SK-N-SH (cell line): ENCODE data around the gene SORL1. TPM values are rescaled to one million over a fixed set of nuclear protein-coding genes. Genes with fewer than 3 reads are reported as not detected.

Experiments used
- CTCF ChIA-PET: fragments of 300-600, 350-600 bp; formaldehyde crosslinking; extraction: SDS; loops from one replicate; lab custom pipeline; 2021; lab: Yijun Ruan, JAX
- POLR2A ChIA-PET: fragments of 350-600 bp; sonication (Branson Sonifier 250); formaldehyde crosslinking; extraction: SDS; loops from one replicate; lab custom pipeline; 2020; ENCODE audit warnings: antibody characterized with exemption, inconsistent platforms; lab: Yijun Ruan, JAX
- DNase-seq: peaks from one replicate; pipeline ENCODE4 v3.0.0; 2012
- H2AFZ ChIP-seq: fragments of 200-600 bp; sonication (generic); 2 replicates; pipeline ENCODE4 v1.8.1; 2016; ENCODE audit warnings: antibody characterized with exemption, mild to moderate bottlenecking, low read depth
- H3F3A ChIP-seq: fragments of 200-600 bp; sonication (generic); replicated peaks from 2 replicates; pipeline ENCODE3; 2016; ENCODE audit warnings: antibody characterized with exemption, mild to moderate bottlenecking; ENCODE audit not compliant: insufficient read depth
- H3K27ac ChIP-seq, 2 experiments: fragments of 200-500 bp in 1 of 2; fragments of 200-600 bp in 1 of 2; sonication (Bioruptor generic) in 1 of 2; sonication (generic), shearing (Covaris generic) in 1 of 2; 2 replicates each; pipeline versions ENCODE4 v1.5.1 to v1.6.1; 2014 to 2016; ENCODE audit warnings: low read depth in 2 of 2, inconsistent platforms in 1 of 2, low read length in 1 of 2, mild to moderate bottlenecking in 1 of 2, mixed read lengths in 1 of 2
- H3K27me3 ChIP-seq: fragments of 200-600 bp; sonication (generic), shearing (Covaris generic); 2 replicates; pipeline ENCODE4 v1.6.1; 2016; ENCODE audit warnings: mixed run types; ENCODE audit not compliant: insufficient read depth
- H3K36me3 ChIP-seq, 2 experiments: fragments of 200-500 bp in 1 of 2; fragments of 200-600 bp in 1 of 2; sonication (Bioruptor generic) in 1 of 2; sonication (generic) in 1 of 2; replicated peaks in 1 of 2; 2 replicates each; pipeline versions ENCODE3 to v1.5.1; 2014 to 2016; ENCODE audit warnings: low read length in 1 of 2, mild to moderate bottlenecking in 1 of 2; ENCODE audit not compliant: insufficient read depth in 2 of 2, control insufficient read depth in 1 of 2
- H3K4me1 ChIP-seq, 2 experiments: fragments of 200-500 bp in 1 of 2; fragments of 200-600 bp in 1 of 2; sonication (Bioruptor generic) in 1 of 2; sonication (generic), shearing (Covaris generic) in 1 of 2; 2 replicates each; pipeline versions ENCODE4 v1.5.1 to v1.6.1; 2014 to 2016; ENCODE audit warnings: low read depth in 1 of 2, low read length in 1 of 2, mixed run types in 1 of 2; ENCODE audit not compliant: insufficient read depth in 2 of 2, control insufficient read depth in 1 of 2
- H3K4me2 ChIP-seq: fragments of 200-600 bp; sonication (generic), shearing (Covaris generic); 2 replicates; pipeline ENCODE4 v1.6.1; 2017; ENCODE audit warnings: mixed run types
- H3K4me3 ChIP-seq, 2 experiments: fragments of 200-500 bp in 1 of 2; fragments of 200-600 bp in 1 of 2; sonication (Bioruptor generic) in 1 of 2; sonication (generic), shearing (Covaris generic) in 1 of 2; 2 replicates each; pipeline versions ENCODE4 v1.5.1 to v1.8.1; 2014 to 2016; ENCODE audit warnings: low read depth in 2 of 2, inconsistent platforms in 1 of 2, low read length in 1 of 2, mild to moderate bottlenecking in 1 of 2, mixed read lengths in 1 of 2, moderate library complexity in 1 of 2
- H3K79me2 ChIP-seq: fragments of 200-600 bp; sonication (generic); 2 replicates; pipeline ENCODE4 v1.8.1; 2017; ENCODE audit warnings: mild to moderate bottlenecking; ENCODE audit not compliant: insufficient read depth
- H3K9ac ChIP-seq: fragments of 200-600 bp; sonication (generic); 2 replicates; pipeline ENCODE4 v1.6.1; 2017; ENCODE audit warnings: mixed run types
- H3K9me2 ChIP-seq: fragments of 200-600 bp; sonication (generic); 2 replicates; pipeline ENCODE4 v1.6.1; 2017; ENCODE audit warnings: mixed run types
- H3K9me3 ChIP-seq: fragments of 200-600 bp; sonication (generic); 2 replicates; pipeline ENCODE4 v1.6.1; 2017; ENCODE audit warnings: mixed run types, mild to moderate bottlenecking, moderate library complexity
- H4K20me1 ChIP-seq: fragments of 200-600 bp; sonication (generic); 2 replicates; pipeline ENCODE4 v1.6.1; 2017; ENCODE audit warnings: mild to moderate bottlenecking, mixed run types; ENCODE audit not compliant: insufficient read depth
- CHD2 ChIP-seq: fragments of 150-350 bp; IDR thresholded peaks from 2 replicates; pipeline ENCODE4 v1.6.1; 2018; ENCODE audit warnings: low read length; ENCODE audit not compliant: partially characterized antibody
- EZH2phosphoT487 ChIP-seq: fragments of 200-600 bp; sonication (generic); IDR thresholded peaks from 2 replicates; pipeline ENCODE4 v1.6.1; 2017; ENCODE audit warnings: low read depth, mixed run types, mild to moderate bottlenecking, antibody characterized with exemption, moderate library complexity, borderline replicate concordance
- FOSL2 ChIP-seq: IDR thresholded peaks from 2 replicates; pipeline ENCODE4 v1.4.0; 2012; ENCODE audit warnings: low read depth, mild to moderate bottlenecking, moderate library complexity, borderline replicate concordance
- FOXJ3 ChIP-seq: sonication (generic); formaldehyde crosslinking; IDR thresholded peaks from 2 replicates; pipeline ENCODE4 v1.5.1; 2020; ENCODE audit warnings: mild to moderate bottlenecking, missing genetic modification reagents
- JUND ChIP-seq: IDR thresholded peaks from 2 replicates; pipeline ENCODE4 v1.4.0; 2012
- MXI1 ChIP-seq: IDR thresholded peaks from 2 replicates; pipeline ENCODE4 v1.6.1; 2012; ENCODE audit warnings: mild to moderate bottlenecking, low read depth, low read length, improper control_type of control experiment
- NFIC ChIP-seq: IDR thresholded peaks from 2 replicates; pipeline ENCODE4 v1.4.0; 2012; ENCODE audit warnings: borderline replicate concordance
- NRF1 ChIP-seq: IDR thresholded peaks from 2 replicates; pipeline ENCODE4 v1.6.1; 2012; ENCODE audit warnings: low read depth, mild to moderate bottlenecking, low read length
- POLR2AphosphoS5 ChIP-seq: IDR thresholded peaks from 2 replicates; pipeline ENCODE4 v1.6.1; 2012; ENCODE audit warnings: low read depth, low read length
- RCOR1 ChIP-seq: fragments of 150-350 bp; IDR thresholded peaks from 2 replicates; pipeline ENCODE4 v1.6.1; 2017; ENCODE audit warnings: antibody characterized with exemption, low read length
- SIN3A ChIP-seq: IDR thresholded peaks from 2 replicates; pipeline ENCODE4 v1.6.1; 2012; ENCODE audit warnings: low read depth, mild to moderate bottlenecking, low read length, moderate library complexity, borderline replicate concordance
- TAF1 ChIP-seq: IDR thresholded peaks from 2 replicates; pipeline ENCODE4 v1.6.1; 2012; ENCODE audit warnings: low read depth, mild to moderate bottlenecking, low read length, moderate library complexity, borderline replicate concordance
- TCF12 ChIP-seq: IDR thresholded peaks from 2 replicates; pipeline ENCODE4 v1.4.0; 2012
- TEAD4 ChIP-seq: IDR thresholded peaks from 2 replicates; pipeline ENCODE4 v1.4.0; 2012; ENCODE audit warnings: mild to moderate bottlenecking, borderline replicate concordance; ENCODE audit not compliant: insufficient read depth
- YY1 ChIP-seq: IDR thresholded peaks from 2 replicates; pipeline ENCODE4 v1.4.0; 2012; ENCODE audit warnings: low read depth, mild to moderate bottlenecking
- WGBS: methylation state at CpG from one replicate; pipeline ENCODE4 v1.1.6; 2017; ENCODE audit warnings: low lambda C conversion rate; 5-methylcytosine and 5-hydroxymethylcytosine counted together
- polyA plus RNA-seq, 3 experiments: library from polyadenylated mRNA; depleted of rRNA; stranded (reverse); fragments of >200 nt; gene quantifications; 2 replicates each; pipeline ENCODE4 v1.2.3, GENCODE V29; 2012
- TF ChIP-seq, protein P1 (sequence below): IDR thresholded peaks from 2 replicates; pipeline ENCODE4; 2012
- TF ChIP-seq, protein P2 (sequence below): IDR thresholded peaks from 2 replicates; pipeline ENCODE4 v1.4.0; 2012; ENCODE audit warnings: low read depth
- TF ChIP-seq, protein P3 (sequence below): fragments of 200-600 bp; sonication (generic); IDR thresholded peaks from 2 replicates; pipeline ENCODE4 v1.6.1; 2017; ENCODE audit warnings: antibody characterized with exemption, mild to moderate bottlenecking, moderate library complexity

SORL1 gene
- polyA plus RNA-seq, 1 of the 3 experiments (the other 2 are of a cell fraction): 7.1 TPM

DNA sequence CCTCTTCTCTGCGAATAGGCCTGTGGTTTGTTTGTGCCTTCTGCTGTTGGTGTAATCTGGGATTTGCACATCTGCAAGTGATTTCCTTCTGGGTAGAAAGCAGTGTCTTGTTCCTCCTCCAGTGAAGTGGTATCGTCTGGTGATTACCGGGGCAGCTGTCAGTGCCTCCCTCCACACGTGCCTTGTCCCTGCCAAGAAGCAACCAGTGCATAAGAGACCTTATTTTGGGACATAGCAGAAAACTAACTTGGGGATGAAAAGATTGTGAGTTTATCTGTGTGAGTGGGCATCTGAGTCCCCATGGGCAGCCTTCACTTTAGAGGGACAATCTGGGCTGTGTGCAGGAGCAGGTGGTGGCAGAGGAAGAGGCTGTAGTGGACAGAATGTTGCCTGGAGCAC lies 72.1 kb downstream of the SORL1 start:
- Histone ChIP-seq H3K4me3 (no peak overlapping the region), H3F3A (no peaks in the 10 kb centered on the region), H4K20me1 (no peaks in the 10 kb centered on the region), H3K9me2 (no peaks in the 10 kb centered on the region), H3K4me2 (no peak overlapping the region), H3K27me3 (no peaks in the 10 kb centered on the region), H3K27ac (peak overlapping the region in 1 of 2 experiments; percentile 45; a peak in 2 of 4 replicates), H3K36me3 (no peaks in the 10 kb centered on the region), H3K9ac (no peak overlapping the region), H2AFZ (no peak overlapping the region), H3K4me1 (peaks cover 0 to 10% of the 10 kb centered on the region in 2 experiments; a peak in 2 of 4 replicates), H3K79me2 (no peaks in the 10 kb centered on the region), H3K9me3 (no peaks in the 10 kb centered on the region)
- POLR2A ChIA-PET: no interaction called here
- CTCF ChIA-PET: interaction anchor here (1.4 to 1.5 kb wide), 2 partner anchors 47 to 77 kb away, joined by 3 read pairs; no protein-coding TSS in a partner anchor
- WGBS: 74% methylated on average over 4 of the region's 4 CpGs
- TF ChIP-seq, protein P1, sequence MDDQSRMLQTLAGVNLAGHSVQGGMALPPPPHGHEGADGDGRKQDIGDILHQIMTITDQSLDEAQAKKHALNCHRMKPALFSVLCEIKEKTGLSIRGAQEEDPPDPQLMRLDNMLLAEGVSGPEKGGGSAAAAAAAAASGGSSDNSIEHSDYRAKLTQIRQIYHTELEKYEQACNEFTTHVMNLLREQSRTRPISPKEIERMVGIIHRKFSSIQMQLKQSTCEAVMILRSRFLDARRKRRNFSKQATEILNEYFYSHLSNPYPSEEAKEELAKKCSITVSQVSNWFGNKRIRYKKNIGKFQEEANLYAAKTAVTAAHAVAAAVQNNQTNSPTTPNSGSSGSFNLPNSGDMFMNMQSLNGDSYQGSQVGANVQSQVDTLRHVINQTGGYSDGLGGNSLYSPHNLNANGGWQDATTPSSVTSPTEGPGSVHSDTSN: no peak
- TF ChIP-seq FOXJ3 (0 out of 2 replicates have a peak, but pooled peaks have one; percentile 43), JUND (no peak), NFIC (no peak), TEAD4 (no peak), SIN3A (no peak), MXI1 (peak; percentile 95), NRF1 (no peak), TCF12 (0 out of 2 replicates have a peak, but pooled peaks have one; percentile 17), FOSL2 (no peak), RCOR1 (no peak)
- peak; percentile 57 for DNase-seq

DNA sequence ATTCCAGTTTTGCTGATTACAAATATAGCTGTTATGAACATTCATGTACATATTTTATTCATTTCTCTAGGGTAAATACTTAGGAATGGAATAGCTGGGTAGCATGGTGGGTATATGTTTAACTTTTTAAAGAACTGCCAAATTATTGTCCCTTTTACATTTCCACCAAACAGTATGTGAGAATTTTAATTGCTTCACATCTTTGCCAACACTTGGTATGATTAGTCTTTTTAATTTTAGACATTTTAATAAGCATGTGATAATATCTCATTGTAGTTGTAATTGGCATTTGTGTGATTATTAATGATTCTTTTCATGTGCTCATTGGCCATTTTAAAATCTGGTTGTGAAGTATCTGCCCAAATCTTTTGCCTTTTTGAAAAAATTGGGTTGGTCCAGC lies 73.3 kb downstream of the SORL1 start:
- H3K9me2 ChIP-seq: no peaks in the 10 kb centered on the region
- CTCF ChIA-PET: interaction anchor here (0.7 kb wide), 1 partner anchor 9 kb away, joined by 3 read pairs; no protein-coding TSS in a partner anchor

More for the DNA sequence above, 73.3 kb downstream of the SORL1 start:
- Histone ChIP-seq H2AFZ (no peak overlapping the region), H4K20me1 (no peaks in the 10 kb centered on the region), H3K4me1 (peaks cover 0 to 10% of the 10 kb centered on the region in 2 experiments; a peak in 2 of 4 replicates), H3K4me3 (no peak overlapping the region), H3K9me3 (0 out of 2 replicates have a peak, but pooled peaks cover 8% of the 10 kb centered on the region), H3K36me3 (no peaks in the 10 kb centered on the region), H3K79me2 (no peaks in the 10 kb centered on the region), H3K27ac (no peak overlapping the region), H3K9ac (no peak overlapping the region)
- POLR2A ChIA-PET: no interaction called here
- DNase-seq: no peak
- TF ChIP-seq EZH2phosphoT487 (no peak), YY1 (no peak), POLR2AphosphoS5 (no peak), CHD2 (no peak), FOSL2 (no peak), TAF1 (no peak), NRF1 (no peak)
- TF ChIP-seq, protein P1: no peak
- TF ChIP-seq, protein P2, sequence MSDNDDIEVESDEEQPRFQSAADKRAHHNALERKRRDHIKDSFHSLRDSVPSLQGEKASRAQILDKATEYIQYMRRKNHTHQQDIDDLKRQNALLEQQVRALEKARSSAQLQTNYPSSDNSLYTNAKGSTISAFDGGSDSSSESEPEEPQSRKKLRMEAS: no peak
- TF ChIP-seq, protein P3, sequence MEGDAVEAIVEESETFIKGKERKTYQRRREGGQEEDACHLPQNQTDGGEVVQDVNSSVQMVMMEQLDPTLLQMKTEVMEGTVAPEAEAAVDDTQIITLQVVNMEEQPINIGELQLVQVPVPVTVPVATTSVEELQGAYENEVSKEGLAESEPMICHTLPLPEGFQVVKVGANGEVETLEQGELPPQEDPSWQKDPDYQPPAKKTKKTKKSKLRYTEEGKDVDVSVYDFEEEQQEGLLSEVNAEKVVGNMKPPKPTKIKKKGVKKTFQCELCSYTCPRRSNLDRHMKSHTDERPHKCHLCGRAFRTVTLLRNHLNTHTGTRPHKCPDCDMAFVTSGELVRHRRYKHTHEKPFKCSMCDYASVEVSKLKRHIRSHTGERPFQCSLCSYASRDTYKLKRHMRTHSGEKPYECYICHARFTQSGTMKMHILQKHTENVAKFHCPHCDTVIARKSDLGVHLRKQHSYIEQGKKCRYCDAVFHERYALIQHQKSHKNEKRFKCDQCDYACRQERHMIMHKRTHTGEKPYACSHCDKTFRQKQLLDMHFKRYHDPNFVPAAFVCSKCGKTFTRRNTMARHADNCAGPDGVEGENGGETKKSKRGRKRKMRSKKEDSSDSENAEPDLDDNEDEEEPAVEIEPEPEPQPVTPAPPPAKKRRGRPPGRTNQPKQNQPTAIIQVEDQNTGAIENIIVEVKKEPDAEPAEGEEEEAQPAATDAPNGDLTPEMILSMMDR: no peak
- TF ChIP-seq, all 33 proteins: peak for 0
- H3K4me2 ChIP-seq: no peak overlapping the region
- H3F3A ChIP-seq: no peaks in the 10 kb centered on the region
- H3K27me3 ChIP-seq: no peaks in the 10 kb centered on the region
